Trophoblast cell (in vitro differentiated cells and primary cell): ENCODE data around the gene MALRD1.

Experiments
- DNase-seq, 2 donors: peaks; one replicate each; pipeline ENCODE4 v3.0.0-alpha.2; 2016
- H2AFZ ChIP-seq: 2 replicates; pipeline ENCODE4 v1.6.1; 2013; ENCODE audit warnings: low read length, moderate library complexity, mild to moderate bottlenecking; ENCODE audit not compliant: insufficient read depth, poor library complexity
- H2AK5ac ChIP-seq: 2 replicates; pipeline ENCODE4 v1.6.1; 2013; ENCODE audit warnings: mild to moderate bottlenecking, low read length
- H2BK120ac ChIP-seq: 2 replicates; pipeline ENCODE4 v1.6.1; 2013; ENCODE audit warnings: low read length, mild to moderate bottlenecking, moderate library complexity; ENCODE audit not compliant: insufficient read depth, poor library complexity
- H2BK12ac ChIP-seq: 2 replicates; pipeline ENCODE4 v1.6.1; 2013; ENCODE audit warnings: mild to moderate bottlenecking, low read length, moderate library complexity
- H2BK5ac ChIP-seq: 2 replicates; pipeline ENCODE4 v1.6.1; 2013; ENCODE audit warnings: low read length, low read depth, moderate library complexity, mild to moderate bottlenecking; ENCODE audit not compliant: poor library complexity
- H3K14ac ChIP-seq: 2 replicates; pipeline ENCODE4 v1.6.1; 2013; ENCODE audit warnings: mild to moderate bottlenecking, low read length
- H3K18ac ChIP-seq: 2 replicates; pipeline ENCODE4 v1.6.1; 2013; ENCODE audit warnings: mild to moderate bottlenecking, low read length
- H3K23ac ChIP-seq: 2 replicates; pipeline ENCODE4 v1.6.1; 2013; ENCODE audit warnings: low read length
- H3K27ac ChIP-seq: 2 replicates; pipeline ENCODE4 v1.5.1; 2013; ENCODE audit warnings: low read depth, mild to moderate bottlenecking, inconsistent platforms, low read length, moderate library complexity
- H3K27me3 ChIP-seq: 2 replicates; pipeline ENCODE4 v1.6.1; 2013; ENCODE audit warnings: inconsistent platforms, mild to moderate bottlenecking, low read length, moderate library complexity; ENCODE audit not compliant: insufficient read depth
- H3K36me3 ChIP-seq, 2 experiments: 1 replicate in 1 of 2; 2 replicates in 1 of 2; pipeline ENCODE4 v1.6.1; 2013; ENCODE audit warnings: low read length in 2 of 2, mild to moderate bottlenecking in 2 of 2, moderate library complexity in 1 of 2; ENCODE audit not compliant: insufficient read depth in 2 of 2, control insufficient read depth in 1 of 2
- H3K4ac ChIP-seq: 2 replicates; pipeline ENCODE4 v1.6.1; 2013; ENCODE audit warnings: low read depth, mild to moderate bottlenecking, low read length, moderate library complexity
- H3K4me1 ChIP-seq, 2 experiments: 1 replicate in 1 of 2; 2 replicates in 1 of 2; pipeline ENCODE4 v1.6.1; 2013; ENCODE audit warnings: low read length in 2 of 2, mild to moderate bottlenecking in 2 of 2, moderate library complexity in 1 of 2; ENCODE audit not compliant: insufficient read depth in 2 of 2, control insufficient read depth in 1 of 2
- H3K4me2 ChIP-seq: 2 replicates; pipeline ENCODE4 v1.6.1; 2013; ENCODE audit warnings: inconsistent platforms, mild to moderate bottlenecking, low read length, moderate library complexity
- H3K4me3 ChIP-seq: 2 replicates; pipeline ENCODE4 v1.5.1; 2013; ENCODE audit warnings: mild to moderate bottlenecking, low read depth, low read length, inconsistent platforms
- H3K79me1 ChIP-seq: one replicate; pipeline ENCODE4 v1.6.1; 2013; ENCODE audit warnings: low read length
- H3K79me2 ChIP-seq: 2 replicates; pipeline ENCODE4 v1.6.1; 2013; ENCODE audit warnings: low read length, mild to moderate bottlenecking; ENCODE audit not compliant: control insufficient read depth, insufficient read depth, poor library complexity
- H3K9ac ChIP-seq: 2 replicates; pipeline ENCODE4 v1.6.1; 2013; ENCODE audit warnings: mild to moderate bottlenecking, low read length
- H3K9me3 ChIP-seq: 2 replicates; pipeline ENCODE4 v1.6.1; 2013; ENCODE audit warnings: low read depth, mild to moderate bottlenecking, control low read depth, inconsistent platforms, low read length; ENCODE audit not compliant: insufficient read depth
- H4K12ac ChIP-seq: 2 replicates; pipeline ENCODE4 v1.6.1; 2013; ENCODE audit warnings: low read depth, mild to moderate bottlenecking, low read length, moderate library complexity
- H4K8ac ChIP-seq: 2 replicates; pipeline ENCODE4 v1.6.1; 2013; ENCODE audit warnings: low read depth, mild to moderate bottlenecking, low read length, moderate library complexity
- H4K91ac ChIP-seq: one replicate; pipeline ENCODE4 v1.6.1; 2013; ENCODE audit warnings: low read depth, mild to moderate bottlenecking, low read length, moderate library complexity
- WGBS: extraction: QIAGEN DNeasy Blood & Tissue Kit; methylation state at CpG from one replicate; pipeline ENCODE4 v1.1.7; 2013; ENCODE audit warnings: missing lambda C conversion rate; ENCODE audit not compliant: insufficient read length, insufficient coverage; ENCODE audit errors: extremely low coverage; 5-methylcytosine and 5-hydroxymethylcytosine counted together

The MALRD1 gene

DNA sequence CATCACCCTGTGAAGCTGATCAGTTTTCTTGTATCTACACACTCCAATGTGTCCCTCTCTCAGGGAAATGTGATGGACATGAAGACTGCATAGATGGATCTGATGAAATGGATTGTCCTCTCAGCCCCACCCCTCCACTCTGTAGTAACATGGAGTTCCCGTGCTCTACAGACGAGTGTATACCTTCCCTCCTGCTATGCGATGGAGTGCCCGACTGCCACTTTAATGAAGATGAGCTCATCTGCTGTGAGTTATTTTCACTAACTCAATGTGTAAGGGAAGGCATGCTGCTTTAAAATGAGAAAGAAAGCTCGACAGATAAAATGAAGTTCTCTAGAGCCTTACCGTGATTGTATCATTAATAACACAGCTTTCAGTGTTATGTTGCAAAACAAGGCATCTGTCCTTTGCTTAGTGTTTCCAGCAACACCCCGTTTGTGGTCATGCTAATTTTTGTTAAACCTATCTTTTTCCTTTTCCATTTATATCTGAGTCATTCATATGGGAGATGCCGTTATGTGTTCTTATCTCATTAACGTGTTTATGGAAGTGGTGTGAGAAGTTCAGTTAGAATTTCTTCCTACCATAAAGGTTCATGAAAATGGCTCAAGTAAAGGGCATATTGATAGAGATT, 546.7 kb downstream of the MALRD1 start:
- H2AFZ ChIP-seq: no peak overlapping the region
- no peak overlapping the region for H3K18ac ChIP-seq
- no peak overlapping the region for H4K91ac ChIP-seq
- H4K12ac ChIP-seq: no peak overlapping the region
- no peaks in the 10 kb centered on the region for H3K79me2 ChIP-seq
- H3K36me3 ChIP-seq: no peaks in the 10 kb centered on the region
- no peaks in the 10 kb centered on the region for H3K4me1 ChIP-seq
- no peaks in the 10 kb centered on the region for H3K79me1 ChIP-seq
- no peak overlapping the region for H3K23ac ChIP-seq
- H2AK5ac ChIP-seq: no peak overlapping the region
- no CpG with 5 or more reads among the region's 9 CpGs for WGBS
- DNase-seq: no peak
- no peak overlapping the region for H3K9ac ChIP-seq
- no peak overlapping the region for H4K8ac ChIP-seq
- H2BK120ac ChIP-seq: no peak overlapping the region
- H3K27me3 ChIP-seq: no peaks in the 10 kb centered on the region
- H3K4me2 ChIP-seq: no peak overlapping the region
- H3K4ac ChIP-seq: no peak overlapping the region
- no peak overlapping the region for H2BK5ac ChIP-seq
- no peak overlapping the region for H3K4me3 ChIP-seq
- H3K14ac ChIP-seq: no peak overlapping the region
- H3K9me3 ChIP-seq: no peaks in the 10 kb centered on the region
- H2BK12ac ChIP-seq: no peak overlapping the region
- H3K27ac ChIP-seq: no peak overlapping the region

DNA sequence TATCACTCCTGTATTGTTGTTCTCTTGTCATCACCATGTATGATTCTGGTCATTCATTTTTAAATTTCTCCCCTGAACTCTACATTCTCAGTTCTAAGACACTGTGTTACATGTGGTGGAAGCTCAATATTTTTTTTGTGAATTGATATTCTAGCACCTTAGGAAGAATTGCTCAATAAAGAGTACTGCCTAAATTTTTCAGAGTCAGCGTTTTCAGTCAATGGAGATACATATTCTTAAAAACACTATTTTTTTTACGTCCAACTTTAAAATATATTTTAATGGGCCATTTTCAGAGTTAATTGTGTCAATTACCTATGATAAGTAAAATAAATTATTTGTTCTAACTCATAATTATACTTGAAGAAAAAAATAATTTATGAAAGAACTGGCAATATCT, 557.2 kb downstream of the MALRD1 start:
- WGBS: no CpG with 5 or more reads among the region's 2 CpGs
- no peak for DNase-seq
- no peak overlapping the region for H2BK5ac ChIP-seq
- H3K9me3 ChIP-seq: no peaks in the 10 kb centered on the region
- H3K36me3 ChIP-seq: no peaks in the 10 kb centered on the region
- H3K4ac ChIP-seq: no peak overlapping the region
- H3K4me2 ChIP-seq: no peak overlapping the region
- H4K12ac ChIP-seq: no peak overlapping the region
- no peak overlapping the region for H2AFZ ChIP-seq
- H3K79me2 ChIP-seq: no peaks in the 10 kb centered on the region
- H3K9ac ChIP-seq: no peak overlapping the region
- H3K27ac ChIP-seq: no peak overlapping the region
- H4K8ac ChIP-seq: no peak overlapping the region
- no peak overlapping the region for H2AK5ac ChIP-seq
- H3K79me1 ChIP-seq: no peaks in the 10 kb centered on the region
- H3K4me3 ChIP-seq: no peak overlapping the region
- H3K14ac ChIP-seq: no peak overlapping the region
- no peak overlapping the region for H3K23ac ChIP-seq
- H3K27me3 ChIP-seq: no peaks in the 10 kb centered on the region
- H4K91ac ChIP-seq: no peak overlapping the region
- H3K4me1 ChIP-seq: no peaks in the 10 kb centered on the region
- no peak overlapping the region for H3K18ac ChIP-seq
- no peak overlapping the region for H2BK120ac ChIP-seq
- no peak overlapping the region for H2BK12ac ChIP-seq

DNA sequence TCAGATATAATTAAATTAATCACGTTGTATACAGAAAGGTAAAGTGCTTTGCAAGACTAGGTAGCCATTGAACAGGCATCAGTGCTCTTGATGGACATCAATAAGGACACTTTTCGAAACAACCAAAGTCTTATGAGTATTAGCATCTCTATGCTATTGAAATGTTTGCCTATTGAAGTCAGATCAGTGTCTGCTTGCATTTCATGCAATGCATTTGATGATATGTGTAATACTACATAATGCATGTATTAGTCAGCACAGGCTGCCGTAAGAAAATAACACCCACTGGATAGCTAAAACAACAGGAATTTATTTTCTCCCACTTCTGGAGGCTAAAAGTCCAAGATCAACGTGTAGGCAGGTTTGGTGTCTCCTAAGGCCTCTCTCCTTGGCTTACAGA, 558.4 kb downstream of the MALRD1 start:
- no peaks in the 10 kb centered on the region for H3K79me2 ChIP-seq
- H4K91ac ChIP-seq: no peak overlapping the region
- H3K18ac ChIP-seq: no peak overlapping the region
- H3K27ac ChIP-seq: no peak overlapping the region
- H2BK120ac ChIP-seq: no peak overlapping the region
- H3K9ac ChIP-seq: no peak overlapping the region
- no peak overlapping the region for H2BK5ac ChIP-seq
- H3K27me3 ChIP-seq: no peaks in the 10 kb centered on the region
- no peaks in the 10 kb centered on the region for H3K9me3 ChIP-seq
- H3K4ac ChIP-seq: no peak overlapping the region
- no peak overlapping the region for H4K8ac ChIP-seq
- DNase-seq: peak in 1 of 2 donors; percentile 0
- no peaks in the 10 kb centered on the region for H3K79me1 ChIP-seq
- no peak overlapping the region for H3K4me3 ChIP-seq
- no CpG with 5 or more reads among the region's 4 CpGs for WGBS
- H2BK12ac ChIP-seq: no peak overlapping the region
- H3K4me2 ChIP-seq: no peak overlapping the region
- H3K4me1 ChIP-seq: no peaks in the 10 kb centered on the region
- H3K23ac ChIP-seq: no peak overlapping the region
- no peaks in the 10 kb centered on the region for H3K36me3 ChIP-seq
- H2AK5ac ChIP-seq: no peak overlapping the region
- no peak overlapping the region for H4K12ac ChIP-seq
- no peak overlapping the region for H3K14ac ChIP-seq
- H2AFZ ChIP-seq: no peak overlapping the region

DNA sequence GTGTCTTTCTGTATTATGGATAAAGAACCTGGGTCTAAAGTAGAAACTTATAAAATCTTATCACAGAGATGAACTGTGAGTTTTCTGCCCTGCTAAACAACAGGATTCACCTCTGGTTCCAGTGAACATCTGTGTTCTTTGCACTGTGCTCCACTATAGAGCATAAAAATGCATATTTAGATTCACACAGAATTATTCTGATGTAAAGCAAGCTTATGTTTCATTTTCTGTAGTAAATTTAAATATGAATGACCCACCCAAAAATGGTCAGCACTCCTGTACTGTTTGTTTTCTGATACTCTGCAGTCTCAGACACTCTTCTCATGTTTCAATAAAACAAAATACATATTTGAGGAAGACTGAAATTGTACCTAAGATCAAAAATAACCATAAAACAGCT, 563.2 kb downstream of the MALRD1 start:
- Histone ChIP-seq H3K4me3 (no peak overlapping the region), H3K36me3 (no peaks in the 10 kb centered on the region), H3K23ac (no peak overlapping the region), H4K12ac (no peak overlapping the region), H3K4me2 (no peak overlapping the region), H2BK120ac (no peak overlapping the region), H3K79me2 (no peaks in the 10 kb centered on the region), H3K79me1 (no peaks in the 10 kb centered on the region), H3K9ac (no peak overlapping the region), H2AFZ (no peak overlapping the region), H3K9me3 (no peaks in the 10 kb centered on the region), H3K4me1 (no peaks in the 10 kb centered on the region), H2BK5ac (no peak overlapping the region), H2BK12ac (no peak overlapping the region), H3K27me3 (no peaks in the 10 kb centered on the region), H3K18ac (no peak overlapping the region), H2AK5ac (no peak overlapping the region), H3K27ac (no peak overlapping the region), H3K4ac (no peak overlapping the region), H4K91ac (no peak overlapping the region), H3K14ac (no peak overlapping the region), H4K8ac (no peak overlapping the region)
- DNase-seq: no peak
